HG03469 (cell line): ENCODE data around the gene DDX60.
"Not testable (repeated sequence)": the region's sequence is repeated elsewhere in the genome, so short reads cannot be mapped to it uniquely, and the experiment has no call there.

ENCODE experiments used
- ATAC-seq: cut with Tn5 transposase; IDR thresholded peaks from one replicate; pipeline ENCODE4 v1.9.1; 2021; ENCODE audit warnings: mild to moderate bottlenecking, moderate library complexity, moderate number of reproducible peaks; ENCODE audit not compliant: unreplicated experiment

DDX60 gene

GRCh38 chr4:168218645-168219044 is 99.9 kb downstream of the DDX60 start:
- no peak for ATAC-seq

- not testable (repeated sequence) for ATAC-seq
These were observed 105.0 kb downstream of the DDX60 start for GRCh38 chr4:168213511-168213910.

GRCh38 chr4:168212656-168213055 is 105.9 kb downstream of the DDX60 start:
- no peak for ATAC-seq

- ATAC-seq = no peak
These were observed 109.5 kb downstream of the DDX60 start for GRCh38 chr4:168208957-168209614.

- no peak for ATAC-seq
These were observed 115.2 kb downstream of the DDX60 start for GRCh38 chr4:168203233-168203911.

- no peak for ATAC-seq
These were observed 117.9 kb downstream of the DDX60 start for GRCh38 chr4:168200685-168201084.

- no peak for ATAC-seq
These were observed 119.1 kb downstream of the DDX60 start for GRCh38 chr4:168199260-168199957.

- no peak for ATAC-seq
These were observed 120.6 kb downstream of the DDX60 start for GRCh38 chr4:168197926-168198325.

GRCh38 chr4:168188754-168189153 is 129.8 kb downstream of the DDX60 start:
- peak; percentile 70 for ATAC-seq

GRCh38 chr4:168183717-168184571 is 134.6 kb downstream of the DDX60 start:
- no peak for ATAC-seq

GRCh38 chr4:168177546-168178149 is 140.9 kb downstream of the DDX60 start:
- ATAC-seq = no peak

- no peak for ATAC-seq
These were observed 144.2 kb downstream of the DDX60 start for GRCh38 chr4:168174308-168174707.

GRCh38 chr4:168167714-168168284 is 150.8 kb downstream of the DDX60 start:
- peak; percentile 54 for ATAC-seq
